HAP-1 (cell line): Measurements from ENCODE around the gene JAK2.
A peak's percentile ranks its signal among the peaks of the same experiment; 100 is the strongest.
"Not testable (repeated sequence)": the region's sequence is repeated elsewhere in the genome, so short reads cannot be mapped to it uniquely, and the experiment has no call there.

Experiments
- DNase-seq, 2 experiments: peaks; one replicate each; pipeline ENCODE4 v3.0.0-alpha.2; 2016 to 2020; ENCODE audit warnings: low spot score in 2 of 2
- H3K27me3 ChIP-seq: fragments of 250-450 bp; sonication (Bioruptor Pico); 2 replicates; pipeline ENCODE4 v1.5.1; 2020; ENCODE audit warnings: low read depth, mild to moderate bottlenecking, moderate library complexity
- H3K36me3 ChIP-seq: fragments of 250-450 bp; sonication (Bioruptor Pico); replicated peaks from 2 replicates; pipeline ENCODE4 v1.5.1; 2020; ENCODE audit warnings: mild to moderate bottlenecking
- H3K4me1 ChIP-seq: fragments of 250-450 bp; sonication (Bioruptor Pico); 2 replicates; pipeline ENCODE4 v1.5.1; 2020; ENCODE audit warnings: mild to moderate bottlenecking
- H3K4me3 ChIP-seq: fragments of 250-450 bp; sonication (Bioruptor Pico); 2 replicates; pipeline ENCODE4 v1.5.1; 2020; ENCODE audit warnings: mild to moderate bottlenecking, moderate library complexity
- H3K9me3 ChIP-seq: fragments of 250-450 bp; sonication (Bioruptor Pico); 2 replicates; pipeline ENCODE4 v1.5.1; 2020; ENCODE audit warnings: mild to moderate bottlenecking, moderate library complexity
- in situ Hi-C: fragments of 300-500 bp; cut with MboI; formaldehyde crosslinking; loops from 3 replicates; pipeline ENCODE4 v1.14.3; 2020; ENCODE audit warnings: low sequenced_read_pairs, inconsistent platforms, mixed read lengths

JAK2 gene

DNA sequence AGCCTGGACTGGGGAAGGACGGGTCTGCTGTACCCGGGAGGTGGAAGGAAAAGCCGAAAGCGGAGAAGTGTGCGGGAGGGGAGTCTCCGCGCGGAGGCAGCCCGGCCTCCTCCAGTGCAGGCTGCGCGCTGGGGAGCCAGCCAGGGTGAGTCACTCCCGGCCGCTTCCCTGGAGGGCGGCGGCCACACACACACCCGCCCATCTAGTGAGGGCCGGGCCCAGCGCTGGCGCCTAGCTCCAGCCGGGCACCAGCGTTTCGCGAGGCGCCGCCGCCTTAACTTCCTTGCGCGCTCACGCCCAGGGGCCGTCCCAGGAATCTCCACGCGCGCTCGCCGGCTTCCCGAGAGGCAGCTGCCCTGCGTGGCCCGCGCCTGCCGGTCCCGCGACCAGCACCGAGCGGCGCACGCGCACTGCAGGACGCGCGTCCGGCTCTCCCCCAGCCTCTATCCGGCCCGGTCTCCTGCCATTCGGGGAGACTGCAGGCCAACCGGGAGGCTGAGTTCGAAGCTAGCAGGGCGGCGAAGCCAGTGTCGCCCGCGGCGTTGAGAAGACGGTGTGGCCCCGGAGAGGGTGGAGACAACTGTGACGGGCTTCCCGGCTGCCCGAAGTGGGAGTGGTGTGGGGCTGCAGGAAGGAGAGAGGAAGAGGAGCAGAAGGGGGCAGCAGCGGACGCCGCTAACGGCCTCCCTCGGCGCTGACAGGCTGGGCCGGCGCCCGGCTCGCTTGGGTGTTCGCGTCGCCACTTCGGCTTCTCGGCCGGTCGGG is at the start of gene JAK2:
Gene JAK2 (plus strand): TSS at position 652 of the 765 bp plus-strand sequence. CDS start 36,716 bp downstream, outside the sequence.
- Histone ChIP-seq H3K9me3 (no peaks in the 10 kb centered on the region), H3K36me3 (peaks cover 3% of the 10 kb centered on the region), H3K4me3 (peak within 1 kb of the TSS; percentile 52), H3K27me3 (no peaks in the 10 kb centered on the region), H3K4me1 (peaks cover 21% of the 10 kb centered on the region)
- peak; percentile 92 to 95 for DNase-seq
- in situ Hi-C loops: loop anchor here (10.0 kb wide), 1 partner anchor 240 kb away; the partner anchor contains the start of gene AK3

DNA sequence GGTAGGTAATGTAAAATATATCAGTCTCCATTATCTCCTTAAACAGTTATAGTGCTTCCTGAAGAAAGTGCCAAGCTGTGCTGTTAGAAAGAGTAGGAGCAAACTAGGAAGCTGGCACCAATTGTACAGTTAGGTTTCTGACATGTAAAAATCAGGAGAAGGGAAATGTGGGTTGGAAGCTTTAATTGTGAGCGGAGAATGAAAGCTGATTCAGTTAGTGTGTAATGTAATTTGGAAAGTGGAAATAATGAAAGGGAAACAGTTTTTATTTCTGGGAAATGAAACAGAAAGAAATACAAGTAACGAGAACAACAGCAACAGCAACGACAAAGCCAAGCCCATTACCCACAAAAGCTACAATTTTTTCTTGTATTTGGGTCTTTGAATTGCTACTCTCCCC is 48.8 kb upstream of the JAK2 start:
- in situ Hi-C loops: no loop called here
- Histone ChIP-seq H3K27me3 (no peaks in the 10 kb centered on the region), H3K4me1 (no peaks in the 10 kb centered on the region), H3K36me3 (no peaks in the 10 kb centered on the region), H3K4me3 (no peak overlapping the region), H3K9me3 (no peaks in the 10 kb centered on the region)
- no peak for DNase-seq

DNA sequence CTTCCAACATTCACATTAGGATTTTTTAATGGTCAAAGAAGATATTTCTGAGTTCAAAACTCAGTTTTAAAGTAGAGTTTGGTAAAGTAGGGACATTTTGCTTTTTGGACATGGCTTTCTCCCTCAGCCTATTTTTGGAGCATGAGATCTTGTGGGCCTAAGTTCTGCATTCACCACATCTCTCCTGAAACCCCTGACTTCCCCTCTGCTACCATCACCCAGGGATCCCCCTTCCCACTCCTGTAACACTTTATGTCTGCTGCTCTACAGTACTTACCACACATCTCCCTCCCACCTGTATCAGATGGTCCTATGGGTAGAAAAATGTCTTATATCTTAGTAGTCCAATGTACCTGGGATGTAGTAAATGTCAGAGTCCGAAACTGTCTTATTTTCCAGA is 48.2 kb upstream of the JAK2 start:
- Histone ChIP-seq H3K36me3 (no peaks in the 10 kb centered on the region), H3K4me3 (no peak overlapping the region), H3K4me1 (no peaks in the 10 kb centered on the region), H3K9me3 (no peaks in the 10 kb centered on the region), H3K27me3 (no peaks in the 10 kb centered on the region)
- DNase-seq: no peak
- in situ Hi-C loops: no loop called here

GRCh38 chr9:4937446-4937845 is 47.6 kb upstream of the JAK2 start:
- no peaks in the 10 kb centered on the region for H3K27me3 ChIP-seq
- no peaks in the 10 kb centered on the region for H3K36me3 ChIP-seq
- H3K4me3 ChIP-seq: no peak overlapping the region
- no peaks in the 10 kb centered on the region for H3K9me3 ChIP-seq
- no peak for DNase-seq
- in situ Hi-C loops: no loop called here
- H3K4me1 ChIP-seq: no peaks in the 10 kb centered on the region

- H3K36me3 ChIP-seq: no peaks in the 10 kb centered on the region
- DNase-seq: no peak
- H3K27me3 ChIP-seq: no peaks in the 10 kb centered on the region
- no peaks in the 10 kb centered on the region for H3K9me3 ChIP-seq
- in situ Hi-C loops: no loop called here
- no peak overlapping the region for H3K4me3 ChIP-seq
- H3K4me1 ChIP-seq: no peaks in the 10 kb centered on the region
Measured at GRCh38 chr9:4938496-4938895, 46.6 kb upstream of the JAK2 start.

GRCh38 chr9:4939118-4939561 is 45.9 kb upstream of the JAK2 start:
- Histone ChIP-seq H3K4me1 (no peaks in the 10 kb centered on the region), H3K36me3 (no peaks in the 10 kb centered on the region), H3K27me3 (no peaks in the 10 kb centered on the region), H3K9me3 (no peaks in the 10 kb centered on the region), H3K4me3 (no peak overlapping the region)
- DNase-seq: no peak
- in situ Hi-C loops: no loop called here

- H3K9me3 ChIP-seq, in situ Hi-C loops, DNase-seq, H3K27me3 ChIP-seq, H3K36me3 ChIP-seq, H3K4me1 ChIP-seq, H3K4me3 ChIP-seq: not testable (repeated sequence)
Measured at GRCh38 chr9:4942042-4942691, 42.9 kb upstream of the JAK2 start.

DNA sequence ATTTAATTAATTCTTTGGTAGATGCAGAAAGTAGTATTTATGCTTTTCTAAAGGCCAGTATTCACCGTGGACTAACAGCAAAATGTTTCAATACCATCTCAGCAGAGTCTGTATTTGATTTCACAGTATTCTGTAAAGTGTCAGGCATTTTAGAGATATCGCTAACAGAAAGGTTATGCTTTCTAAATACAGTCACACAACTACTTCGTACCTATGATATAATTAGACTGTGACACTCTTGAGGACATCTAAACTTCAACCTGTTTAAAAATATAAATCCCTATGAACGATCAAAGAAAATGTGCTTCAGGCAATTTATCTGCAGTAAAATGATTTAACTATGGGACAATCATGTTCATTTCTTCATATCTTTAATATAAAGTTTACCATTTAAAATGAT is 41.7 kb upstream of the JAK2 start:
- in situ Hi-C loops: no loop called here
- Histone ChIP-seq H3K4me3 (no peak overlapping the region), H3K4me1 (no peaks in the 10 kb centered on the region), H3K9me3 (no peaks in the 10 kb centered on the region), H3K36me3 (no peaks in the 10 kb centered on the region), H3K27me3 (no peaks in the 10 kb centered on the region)
- DNase-seq: no peak

DNA sequence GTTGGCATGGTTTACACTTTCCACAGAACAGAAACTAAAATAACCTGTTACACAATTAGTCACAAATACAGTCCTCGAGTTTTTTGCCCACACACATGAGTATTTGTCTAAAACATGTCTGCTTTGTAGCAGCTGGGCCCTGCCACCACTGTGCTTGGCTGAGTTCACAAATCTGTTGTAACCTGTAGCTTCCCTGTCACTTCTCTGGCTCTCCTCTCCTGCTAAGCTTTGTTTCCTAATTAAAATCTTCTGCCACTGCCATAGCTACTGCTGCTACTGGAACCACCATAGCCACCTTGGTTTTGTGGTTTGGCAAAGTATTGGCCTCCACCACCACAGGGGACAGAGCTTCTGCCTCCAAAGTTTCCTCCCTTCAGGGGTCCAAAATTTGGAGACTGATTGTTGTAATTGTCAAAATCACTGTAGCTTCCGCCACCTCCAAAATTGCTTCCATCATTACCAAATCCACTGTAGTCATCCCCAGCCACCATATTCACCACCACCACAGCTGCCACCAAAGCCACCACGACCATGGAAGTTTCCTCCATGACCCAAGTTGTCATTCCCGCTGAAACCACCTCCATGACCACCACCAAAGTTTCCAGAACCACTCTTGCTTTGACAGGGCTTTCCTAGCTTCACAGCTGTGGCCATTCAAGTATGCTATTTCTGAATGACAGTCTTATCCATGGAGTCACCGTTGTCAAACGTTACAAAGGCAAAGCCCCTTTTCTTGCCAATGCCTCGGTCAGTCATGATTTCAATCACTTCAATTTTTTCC is 40.5 kb upstream of the JAK2 start:
- DNase-seq, H3K9me3 ChIP-seq, H3K27me3 ChIP-seq, H3K36me3 ChIP-seq, H3K4me3 ChIP-seq, in situ Hi-C loops, H3K4me1 ChIP-seq: not testable (repeated sequence)

- H3K9me3 ChIP-seq: no peaks in the 10 kb centered on the region
- H3K4me1 ChIP-seq: no peaks in the 10 kb centered on the region
- in situ Hi-C loops: no loop called here
- DNase-seq: no peak
- no peak overlapping the region for H3K4me3 ChIP-seq
- no peaks in the 10 kb centered on the region for H3K27me3 ChIP-seq
- H3K36me3 ChIP-seq: no peaks in the 10 kb centered on the region
Measured at GRCh38 chr9:4946937-4947336, 38.1 kb upstream of the JAK2 start.

DNA sequence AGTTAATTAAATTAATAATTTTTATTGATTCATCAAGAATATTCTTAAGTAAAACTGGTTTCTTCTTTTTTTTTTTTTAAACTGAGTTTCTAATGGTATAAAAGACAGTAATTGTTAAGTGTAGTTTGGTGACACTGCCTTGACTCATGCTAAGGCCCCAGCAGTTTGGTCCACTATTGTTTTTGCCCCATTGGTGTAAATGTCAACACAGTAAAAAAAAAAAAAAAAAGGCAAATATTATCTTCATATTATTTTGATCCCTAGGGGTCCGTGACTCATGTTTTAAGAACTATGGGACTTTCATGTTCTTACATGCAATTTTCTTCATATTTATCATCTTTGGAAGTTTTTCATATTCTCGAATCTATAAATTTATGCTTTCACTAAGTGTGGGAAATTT is 29.2 kb upstream of the JAK2 start:
- no peaks in the 10 kb centered on the region for H3K36me3 ChIP-seq
- no peaks in the 10 kb centered on the region for H3K27me3 ChIP-seq
- H3K4me3 ChIP-seq: no peak overlapping the region
- in situ Hi-C loops: no loop called here
- no peaks in the 10 kb centered on the region for H3K9me3 ChIP-seq
- DNase-seq: no peak
- H3K4me1 ChIP-seq: no peaks in the 10 kb centered on the region

GRCh38 chr9:4959031-4959430 is 26.0 kb upstream of the JAK2 start:
- in situ Hi-C loops: no loop called here
- Histone ChIP-seq H3K27me3 (no peaks in the 10 kb centered on the region), H3K36me3 (no peaks in the 10 kb centered on the region), H3K4me3 (no peak overlapping the region), H3K9me3 (no peaks in the 10 kb centered on the region), H3K4me1 (no peaks in the 10 kb centered on the region)
- no peak for DNase-seq

- Histone ChIP-seq H3K36me3 (no peaks in the 10 kb centered on the region), H3K4me3 (no peak overlapping the region), H3K4me1 (no peaks in the 10 kb centered on the region), H3K9me3 (no peaks in the 10 kb centered on the region), H3K27me3 (no peaks in the 10 kb centered on the region)
- DNase-seq: no peak
- in situ Hi-C loops: no loop called here
Measured at GRCh38 chr9:4962085-4962484, 23.0 kb upstream of the JAK2 start.

DNA sequence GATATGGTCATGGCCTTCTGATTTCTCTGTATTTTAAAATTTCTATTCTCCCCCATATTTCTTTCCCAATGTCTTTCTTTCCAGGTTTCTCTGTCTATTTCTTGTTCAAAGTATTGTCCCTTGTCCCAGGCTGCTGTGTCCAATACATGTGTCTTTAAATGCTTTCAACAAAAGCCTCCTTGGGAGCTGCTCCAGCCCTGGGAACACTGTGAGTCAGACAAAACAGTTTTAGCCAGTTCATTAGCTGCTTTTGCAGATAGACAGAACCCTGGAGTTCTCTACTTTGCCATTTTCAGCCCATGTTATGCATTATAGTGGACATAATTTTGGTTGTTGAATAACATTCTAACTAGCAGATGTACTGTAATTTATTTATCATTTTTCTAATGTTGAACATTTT is 20.5 kb upstream of the JAK2 start:
- DNase-seq: no peak
- Histone ChIP-seq H3K4me3 (no peak overlapping the region), H3K27me3 (no peaks in the 10 kb centered on the region), H3K4me1 (no peaks in the 10 kb centered on the region), H3K36me3 (no peaks in the 10 kb centered on the region), H3K9me3 (no peaks in the 10 kb centered on the region)
- in situ Hi-C loops: no loop called here
